Mucosa of rectum (tissue), 2 donors: ENCODE measurements around the gene RGS12.

Source experiments
- H3K27ac ChIP-seq, 2 donors: one replicate each; pipeline ENCODE4 v1.7.0; 2013; ENCODE audit warnings: inconsistent platforms in 2 of 2, low read depth in 2 of 2, low read length in 2 of 2
- H3K27me3 ChIP-seq, 2 donors: one replicate each; pipeline ENCODE4 v1.7.0; 2013; ENCODE audit warnings: low read length in 2 of 2; ENCODE audit not compliant: control insufficient read depth in 2 of 2, insufficient read depth in 2 of 2
- H3K36me3 ChIP-seq, 2 donors: one replicate each; pipeline ENCODE4 v1.7.0; 2013; ENCODE audit warnings: low read length in 2 of 2; ENCODE audit not compliant: control insufficient read depth in 2 of 2, insufficient read depth in 2 of 2
- H3K4me1 ChIP-seq, 2 donors: one replicate each; pipeline ENCODE4 v1.7.0; 2013; ENCODE audit warnings: low read length in 2 of 2, mild to moderate bottlenecking in 1 of 2; ENCODE audit not compliant: control insufficient read depth in 2 of 2, insufficient read depth in 2 of 2
- H3K4me3 ChIP-seq, 2 donors: one replicate each; pipeline ENCODE4 v1.7.0; 2013; ENCODE audit warnings: low read length in 2 of 2
- H3K9ac ChIP-seq, 2 donors: one replicate each; pipeline ENCODE4 v1.7.0; 2013; ENCODE audit warnings: low read length in 2 of 2, low read depth in 1 of 2, mild to moderate bottlenecking in 1 of 2
- H3K9me3 ChIP-seq, 2 donors: one replicate each; pipeline ENCODE4 v1.7.0; 2013; ENCODE audit warnings: low read length in 2 of 2; ENCODE audit not compliant: control insufficient read depth in 2 of 2
- donor health status: healthy.
- donor health status: Normal muscosa, but diverticular disease.

RGS12 gene

DNA sequence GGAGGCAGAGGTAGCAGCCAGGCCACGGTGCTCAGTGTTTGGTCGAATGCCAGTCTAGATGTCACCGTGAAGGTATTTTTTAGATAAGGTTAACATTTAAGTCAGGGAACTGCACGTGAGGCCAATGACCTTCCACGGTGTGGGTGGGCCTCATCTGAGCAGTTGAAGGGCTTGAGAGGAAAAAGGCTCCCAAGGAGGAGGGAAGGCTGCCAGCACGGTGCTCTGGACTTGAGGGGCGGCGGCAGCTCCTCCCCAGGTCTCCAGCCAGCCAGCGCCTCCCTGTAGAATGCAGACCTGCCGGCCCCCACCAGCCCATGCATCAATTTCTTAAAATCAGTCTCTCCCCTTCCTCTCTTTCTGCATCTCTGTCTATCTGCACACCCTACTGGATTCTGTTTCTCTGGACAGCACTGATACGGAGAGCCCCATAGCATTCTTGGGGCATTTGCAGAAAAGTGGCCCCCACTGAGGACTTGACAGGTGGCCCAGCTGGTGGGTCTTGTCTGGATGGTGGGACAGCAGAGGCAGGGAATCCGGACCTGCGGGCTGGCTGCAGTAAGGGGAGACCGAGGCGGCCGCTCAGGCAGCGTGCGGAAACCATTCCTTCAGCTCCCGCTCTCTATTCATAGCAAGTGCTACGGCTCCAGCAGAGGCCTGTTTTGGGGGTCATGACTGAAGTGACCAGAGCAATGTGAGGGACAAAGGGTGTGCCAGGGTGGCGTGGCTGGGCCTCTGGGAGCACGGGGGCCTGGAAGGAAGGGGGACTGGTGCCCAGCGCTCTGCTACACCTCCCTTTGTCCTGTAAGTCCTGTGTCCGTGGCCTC lies 7.9 kb upstream of the RGS12 start:
- Histone ChIP-seq H3K27me3 (peaks cover 7 to 21% of the 10 kb centered on the region in 2 donors), H3K36me3 (no peaks in the 10 kb centered on the region), H3K4me1 (peaks cover 0 to 3% of the 10 kb centered on the region in 2 donors), H3K9me3 (no peaks in the 10 kb centered on the region), H3K27ac (no peak overlapping the region), H3K9ac (no peak overlapping the region), H3K4me3 (no peak overlapping the region)

DNA sequence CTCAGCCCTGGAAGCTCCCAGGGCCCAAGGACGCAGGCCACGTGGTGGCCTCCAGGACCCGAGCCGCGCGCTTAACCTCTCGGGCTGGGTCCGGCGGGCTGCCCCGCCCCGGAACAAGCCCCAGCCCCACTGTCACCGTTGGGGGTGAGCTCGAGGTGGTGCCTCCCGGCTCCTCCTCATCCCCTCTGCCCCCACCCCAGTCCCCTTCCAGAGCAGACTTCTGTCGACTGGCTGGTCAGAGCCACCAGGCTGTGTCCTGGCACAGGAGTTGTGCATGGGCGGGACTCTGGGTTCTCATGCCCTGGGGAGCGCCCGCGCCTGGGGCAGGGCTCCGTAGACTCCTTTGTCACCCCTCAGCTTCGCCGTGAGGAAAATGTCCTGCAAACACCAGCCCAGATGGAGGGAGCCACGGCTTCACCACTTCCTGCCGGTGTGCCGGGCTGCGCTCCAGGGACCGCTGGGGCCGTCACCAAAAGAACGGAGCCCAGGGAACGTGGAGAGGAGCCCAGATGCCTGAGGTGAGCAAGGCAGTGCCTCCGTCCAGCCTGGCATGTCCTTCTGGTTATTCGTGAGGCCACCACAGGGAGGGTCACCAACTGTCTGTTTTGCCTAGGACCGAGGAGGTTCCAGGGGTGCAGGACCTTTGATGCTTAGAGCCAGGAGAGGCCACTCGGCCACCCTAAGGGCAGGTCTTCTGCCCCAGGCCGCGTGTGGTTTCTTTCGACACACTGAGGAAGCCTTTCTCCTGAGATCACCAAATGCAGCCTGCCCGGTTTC lies 7.1 kb upstream of the RGS12 start:
- no peak overlapping the region for H3K9ac ChIP-seq

DNA sequence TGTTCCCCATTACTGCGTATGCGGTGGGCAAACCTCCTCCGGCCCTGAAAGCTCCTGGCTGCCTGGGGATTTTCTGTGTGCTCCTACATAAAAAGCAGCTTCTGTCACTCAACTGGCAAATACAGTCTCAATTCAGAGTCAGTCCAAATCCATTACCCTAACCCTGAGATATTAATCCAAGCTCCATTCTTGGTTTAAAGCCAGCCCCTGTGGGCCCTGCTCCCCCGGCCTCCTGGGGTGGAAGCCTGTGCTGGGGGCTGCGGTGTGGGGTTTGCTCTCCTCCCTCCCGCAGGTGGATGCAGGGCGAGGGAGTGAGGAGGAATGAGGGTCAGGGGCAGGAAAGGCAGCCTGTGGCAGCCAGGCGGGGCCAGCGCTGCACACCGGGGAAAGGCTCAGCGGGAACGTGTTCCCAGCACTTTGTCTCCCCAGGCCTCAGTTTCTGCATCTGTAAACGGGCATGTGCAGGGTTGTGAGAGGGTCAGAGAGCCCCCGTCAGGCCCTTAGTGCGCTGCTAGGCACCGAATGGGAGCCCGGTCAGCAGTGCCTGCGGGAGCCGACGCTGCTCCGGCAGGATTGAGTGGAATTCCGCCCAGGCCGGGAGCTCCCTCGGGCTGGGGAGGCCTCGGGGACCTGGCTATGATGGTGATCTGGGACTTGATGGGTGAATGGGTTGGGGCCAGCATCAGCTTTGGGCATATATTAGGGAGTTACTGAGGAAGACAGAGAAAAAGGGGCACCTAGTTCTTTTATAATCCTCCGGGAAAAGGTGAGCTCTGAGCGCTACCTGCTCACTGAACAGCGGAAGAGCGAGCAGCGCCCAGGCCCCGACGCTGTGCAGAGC lies 6.3 kb upstream of the RGS12 start:
- Histone ChIP-seq H3K27ac (no peak overlapping the region), H3K9ac (no peak overlapping the region), H3K4me3 (no peak overlapping the region), H3K27me3 (peaks cover 7 to 21% of the 10 kb centered on the region in 2 donors), H3K9me3 (no peaks in the 10 kb centered on the region), H3K4me1 (peaks cover 10 to 12% of the 10 kb centered on the region in 2 donors), H3K36me3 (no peaks in the 10 kb centered on the region)

More for the DNA sequence above, 7.1 kb upstream of the RGS12 start:
- H3K27me3 ChIP-seq: peaks cover 7 to 21% of the 10 kb centered on the region in 2 donors
- H3K4me3 ChIP-seq: no peak overlapping the region
- peaks cover 2 to 4% of the 10 kb centered on the region in 2 donors for H3K4me1 ChIP-seq
- no peaks in the 10 kb centered on the region for H3K36me3 ChIP-seq
- H3K27ac ChIP-seq: no peak overlapping the region
- H3K9me3 ChIP-seq: no peaks in the 10 kb centered on the region

DNA sequence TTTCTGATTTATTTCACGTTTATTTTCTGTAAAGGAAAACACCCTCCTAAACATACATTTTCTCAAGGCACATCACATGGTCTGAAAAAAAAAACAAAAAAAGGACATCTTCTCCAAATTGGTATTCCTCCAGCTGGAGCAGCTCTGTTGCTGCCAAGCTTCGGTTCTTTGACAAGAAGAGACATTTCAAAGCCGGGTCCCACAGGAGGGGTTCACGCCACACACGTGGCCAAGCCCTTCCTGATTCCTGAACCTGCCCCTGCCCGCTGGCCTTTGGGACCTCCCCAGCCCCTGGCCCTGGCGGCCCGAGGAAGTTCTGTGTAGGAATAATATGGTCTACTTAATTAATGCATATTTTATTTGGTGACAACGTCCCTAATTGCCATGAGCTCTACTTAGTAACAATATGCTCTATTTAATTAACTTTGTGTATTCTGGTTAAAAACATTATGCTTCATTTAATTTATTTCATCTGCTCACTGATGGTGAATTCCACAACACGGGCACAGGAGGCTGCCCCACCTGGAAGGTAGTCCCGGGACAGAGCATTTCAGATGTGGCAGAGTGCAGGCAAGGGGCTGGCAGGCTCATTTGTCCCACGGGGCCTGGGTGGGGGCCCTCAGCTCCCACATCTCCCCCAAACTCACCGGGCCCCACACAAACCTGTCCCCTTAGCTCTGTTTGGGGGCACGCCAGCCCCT lies 5.4 kb upstream of the RGS12 start:
- no peak overlapping the region for H3K27ac ChIP-seq

DNA sequence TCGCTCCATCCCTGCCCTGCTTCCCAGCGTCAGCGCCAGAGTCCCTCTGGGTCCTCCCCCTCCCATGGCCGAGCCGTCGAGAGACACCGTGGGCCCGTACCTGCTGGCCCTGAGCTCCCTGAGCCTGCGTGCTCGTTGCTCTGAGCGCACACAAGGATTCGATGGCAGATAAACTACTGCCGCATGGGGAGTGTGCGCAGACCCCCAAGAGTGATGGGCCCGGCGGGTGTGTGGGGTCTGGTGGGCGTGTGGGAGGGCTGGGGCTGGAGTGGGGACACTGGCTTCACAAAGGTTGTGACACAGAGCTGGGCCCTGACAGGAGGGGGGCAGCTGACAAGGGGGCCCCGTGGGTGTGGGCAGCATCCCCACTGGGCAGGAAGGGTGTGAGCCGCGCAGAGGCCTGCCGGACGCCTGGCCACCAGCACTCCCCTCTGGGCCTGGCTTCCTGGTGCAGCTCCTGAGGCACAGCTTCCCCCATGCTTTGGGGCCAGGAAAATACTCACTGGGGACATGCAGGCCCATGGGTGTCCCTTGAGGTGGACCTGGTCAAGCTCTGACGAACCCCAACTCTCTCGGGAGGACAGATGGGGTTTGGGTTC lies 4.8 kb upstream of the RGS12 start:
- peaks cover 7 to 21% of the 10 kb centered on the region in 2 donors for H3K27me3 ChIP-seq
- H3K4me3 ChIP-seq: no peak overlapping the region
- H3K9me3 ChIP-seq: no peaks in the 10 kb centered on the region
- no peaks in the 10 kb centered on the region for H3K36me3 ChIP-seq
- H3K4me1 ChIP-seq: peaks cover 15 to 16% of the 10 kb centered on the region in 2 donors
- no peak overlapping the region for H3K9ac ChIP-seq
- no peak overlapping the region for H3K27ac ChIP-seq

More for the DNA sequence above, 5.4 kb upstream of the RGS12 start:
- Histone ChIP-seq H3K4me1 (peaks cover 15 to 16% of the 10 kb centered on the region in 2 donors), H3K36me3 (no peaks in the 10 kb centered on the region), H3K9me3 (no peaks in the 10 kb centered on the region), H3K4me3 (no peak overlapping the region), H3K9ac (no peak overlapping the region), H3K27me3 (peaks cover 7 to 21% of the 10 kb centered on the region in 2 donors)

DNA sequence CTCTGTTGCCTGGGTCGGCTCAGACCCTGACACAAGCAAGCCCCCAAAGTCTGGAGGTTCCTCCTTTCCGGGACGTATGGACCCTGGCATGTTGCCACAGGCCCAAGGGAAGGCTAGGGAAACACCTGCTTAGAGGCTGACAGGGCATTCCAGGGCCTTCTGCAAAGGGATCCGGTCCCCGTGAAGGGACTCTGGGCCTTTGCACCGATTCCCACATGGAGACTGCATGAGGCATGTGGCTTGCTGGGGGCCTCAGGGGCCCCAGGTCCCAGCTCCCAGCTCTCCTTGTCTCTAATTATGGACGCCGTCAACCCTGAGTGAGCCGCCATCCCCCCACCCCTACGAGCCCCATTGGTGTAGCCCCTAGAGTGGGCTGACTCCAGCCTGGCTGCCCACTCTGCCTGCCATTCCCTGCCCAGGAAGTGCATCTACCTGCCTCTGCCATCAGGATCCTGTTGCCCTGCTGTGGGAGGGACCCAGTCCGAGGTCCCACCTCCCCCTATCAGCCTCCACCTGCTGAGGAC lies 4.2 kb upstream of the RGS12 start:
- Histone ChIP-seq H3K9me3 (no peaks in the 10 kb centered on the region), H3K4me3 (no peak overlapping the region), H3K9ac (no peak overlapping the region), H3K27ac (no peak overlapping the region), H3K27me3 (peaks cover 7 to 21% of the 10 kb centered on the region in 2 donors), H3K4me1 (peaks cover 18% of the 10 kb centered on the region in 2 donors), H3K36me3 (no peaks in the 10 kb centered on the region)

DNA sequence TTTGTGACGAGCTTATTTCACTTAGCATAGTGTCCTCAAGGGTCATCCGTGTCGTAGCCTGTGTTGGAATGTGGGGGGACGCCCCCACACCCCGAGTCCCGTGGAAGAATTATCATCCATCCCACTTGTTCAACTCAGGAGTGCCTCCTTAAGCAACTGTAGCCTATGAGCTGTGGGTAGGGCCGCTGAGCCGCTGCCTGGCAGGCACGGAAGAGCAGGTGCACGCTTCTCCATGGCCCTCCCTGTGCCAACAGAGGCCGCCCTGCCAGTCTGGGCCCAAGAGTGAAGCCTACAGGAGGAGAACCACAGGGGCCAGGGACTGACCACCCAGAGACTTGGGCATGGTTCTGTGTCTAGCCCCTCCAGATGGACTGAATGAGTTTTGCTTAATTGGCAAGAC lies 2.3 kb upstream of the RGS12 start:
- Histone ChIP-seq H3K36me3 (no peaks in the 10 kb centered on the region), H3K9ac (no peak overlapping the region), H3K4me3 (no peak overlapping the region), H3K4me1 (peaks cover 18 to 23% of the 10 kb centered on the region in 2 donors), H3K9me3 (no peaks in the 10 kb centered on the region), H3K27me3 (peaks cover 7 to 13% of the 10 kb centered on the region in 2 donors), H3K27ac (no peak overlapping the region)

DNA sequence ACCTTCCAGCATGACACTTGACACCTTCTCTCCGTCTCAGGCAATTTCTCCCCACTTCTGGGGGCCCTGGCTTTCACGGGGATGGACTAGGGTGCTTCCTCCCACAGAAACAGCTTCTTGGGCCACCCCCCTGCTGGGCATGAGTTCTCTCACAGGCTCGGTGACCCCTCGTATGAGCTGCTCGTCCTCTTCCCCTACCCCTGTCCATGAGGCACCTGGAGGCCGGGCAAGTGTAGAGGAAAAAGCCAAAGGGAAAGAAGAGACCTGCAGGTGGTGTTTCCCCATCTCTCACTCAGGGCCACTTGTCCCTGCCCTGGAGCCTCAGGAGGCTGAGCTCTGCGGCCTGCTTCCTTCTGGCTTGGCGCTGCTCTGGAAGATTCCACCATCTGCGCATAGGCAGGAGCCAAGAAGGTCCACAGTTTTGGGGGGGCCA lies 1.9 kb upstream of the RGS12 start:
- no peak overlapping the region for H3K27ac ChIP-seq
- H3K9ac ChIP-seq: no peak overlapping the region
- H3K4me1 ChIP-seq: peaks cover 18 to 23% of the 10 kb centered on the region in 2 donors
- no peaks in the 10 kb centered on the region for H3K9me3 ChIP-seq
- peaks cover 7 to 10% of the 10 kb centered on the region in 2 donors for H3K27me3 ChIP-seq
- no peak overlapping the region for H3K4me3 ChIP-seq
- H3K36me3 ChIP-seq: no peaks in the 10 kb centered on the region

DNA sequence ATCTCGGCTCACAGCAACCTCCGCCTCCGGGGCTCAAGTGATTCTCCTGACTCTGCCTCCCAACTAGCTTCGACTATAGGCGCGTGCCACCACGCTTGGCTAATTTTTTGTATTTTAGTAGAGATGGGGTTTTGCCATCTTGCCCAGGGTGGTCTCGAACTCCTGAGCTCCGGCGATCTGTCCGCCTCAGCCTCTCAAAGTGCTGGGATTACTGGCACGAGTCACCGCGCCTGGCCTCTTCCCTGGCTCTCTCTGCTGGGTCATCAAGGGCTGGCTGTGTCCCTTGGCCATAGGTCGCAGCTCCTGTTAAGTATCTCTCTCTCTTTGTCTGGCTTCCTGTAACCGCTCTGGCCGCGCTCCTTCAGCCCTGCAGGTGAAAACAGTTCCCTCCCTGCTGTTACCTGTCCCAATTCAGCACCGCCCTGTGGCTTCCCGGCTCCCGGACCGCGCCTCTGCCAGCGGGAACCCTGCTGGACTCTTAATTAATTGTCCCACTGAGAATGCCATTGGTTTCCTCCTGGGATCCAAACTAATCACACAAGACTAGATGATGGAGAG lies 1.3 kb upstream of the RGS12 start:
- Histone ChIP-seq H3K27ac (peak overlapping the region; percentile 82 to 93), H3K9me3 (no peaks in the 10 kb centered on the region), H3K9ac (peak overlapping the region; percentile 80 to 86), H3K36me3 (no peaks in the 10 kb centered on the region), H3K4me1 (peaks cover 16 to 23% of the 10 kb centered on the region in 2 donors), H3K4me3 (peak overlapping the region; percentile 79 to 80), H3K27me3 (peaks cover 2 to 5% of the 10 kb centered on the region in 2 donors)
